DLD1 (cell line): ENCODE measurements around the gene POPDC2.
"Not testable (repeated sequence)": the region's sequence is repeated elsewhere in the genome, so short reads cannot be mapped to it uniquely, and the experiment has no call there.

ENCODE experiments used
- in situ Hi-C: cut with HindIII; loops from 2 replicates; pipeline ENCODE4 v1.10.0; 2017; ENCODE audit warnings: low sequenced_read_pairs

The POPDC2 gene

DNA sequence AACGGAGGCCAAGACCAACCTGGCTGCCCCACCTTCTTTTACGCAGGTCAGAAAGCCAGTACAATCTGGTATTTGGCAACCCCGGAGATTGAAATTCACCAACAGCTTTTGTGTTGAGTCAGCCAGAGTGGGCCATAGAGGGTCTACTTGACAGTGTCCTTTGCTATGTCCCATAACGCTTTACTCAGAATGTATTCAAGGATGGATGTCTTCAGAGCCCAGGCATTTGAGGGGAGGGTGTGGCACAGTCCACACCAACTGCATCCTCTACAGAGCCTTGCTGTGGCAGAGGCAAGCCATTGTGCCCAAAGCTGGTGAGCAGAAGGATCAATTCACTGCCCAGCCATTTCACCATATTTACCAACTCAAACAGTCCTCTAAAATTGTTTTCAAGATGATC is 44.3 kb downstream of the POPDC2 start:
- in situ Hi-C loops: no loop called here

DNA sequence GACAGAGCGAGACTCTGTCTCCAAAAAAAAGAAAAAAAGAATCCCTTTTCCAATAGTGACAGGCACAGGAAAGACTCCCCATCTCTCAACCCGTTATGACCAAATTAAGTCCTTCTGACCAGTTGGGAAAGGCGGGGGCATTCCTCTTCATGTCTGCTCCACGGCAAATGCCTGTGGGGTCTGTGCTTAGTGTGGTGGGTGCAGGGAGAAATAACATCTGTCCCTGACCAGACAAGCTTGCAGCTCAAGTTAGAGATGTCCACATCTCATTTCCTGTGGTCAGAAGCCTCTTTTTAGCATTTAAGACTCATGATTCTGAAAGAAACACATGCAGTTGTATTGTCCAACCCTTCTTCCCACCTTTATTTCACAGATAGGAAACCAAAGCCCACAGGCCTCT is 46.5 kb downstream of the POPDC2 start:
- in situ Hi-C loops: no loop called here

DNA sequence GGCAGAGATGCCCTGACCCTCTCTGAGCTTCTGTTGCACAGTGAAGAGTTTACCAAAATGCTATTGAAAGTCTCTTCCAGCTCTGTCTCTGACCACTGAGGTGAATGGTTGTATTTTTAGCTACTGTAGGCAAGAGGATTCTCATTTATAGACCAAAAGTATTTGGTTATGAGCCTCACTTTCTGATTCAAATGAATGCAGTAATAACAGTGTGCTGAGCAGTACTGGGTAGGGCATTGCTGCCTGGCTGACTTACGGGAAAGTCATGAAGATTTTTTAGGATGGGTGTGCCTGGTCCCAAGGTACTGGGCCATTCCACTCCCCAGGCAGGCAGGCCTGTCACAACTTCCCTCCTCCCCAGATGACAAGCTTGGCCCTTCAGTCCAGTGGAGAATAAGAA is 47.2 kb downstream of the POPDC2 start:
- in situ Hi-C loops: no loop called here

DNA sequence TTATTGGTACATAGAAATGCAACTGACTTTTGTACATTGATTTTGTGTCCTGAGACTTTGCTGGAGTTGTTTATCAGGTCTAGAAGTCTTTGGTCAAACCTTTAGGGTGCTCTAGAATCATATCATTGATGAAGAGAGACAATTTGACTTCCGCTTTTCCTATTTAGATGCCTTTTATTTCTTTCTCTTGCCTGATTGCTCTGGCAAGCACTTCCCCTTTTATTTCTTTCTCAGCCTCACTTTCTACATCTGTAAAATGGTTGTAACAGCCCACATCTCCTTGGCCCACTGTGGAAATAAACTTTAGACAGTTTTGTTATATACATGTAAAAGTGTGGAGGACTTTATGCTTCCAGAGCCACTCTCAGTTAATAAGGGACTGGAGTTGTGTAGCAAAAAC is 48.7 kb downstream of the POPDC2 start:
- in situ Hi-C loops: no loop called here

DNA sequence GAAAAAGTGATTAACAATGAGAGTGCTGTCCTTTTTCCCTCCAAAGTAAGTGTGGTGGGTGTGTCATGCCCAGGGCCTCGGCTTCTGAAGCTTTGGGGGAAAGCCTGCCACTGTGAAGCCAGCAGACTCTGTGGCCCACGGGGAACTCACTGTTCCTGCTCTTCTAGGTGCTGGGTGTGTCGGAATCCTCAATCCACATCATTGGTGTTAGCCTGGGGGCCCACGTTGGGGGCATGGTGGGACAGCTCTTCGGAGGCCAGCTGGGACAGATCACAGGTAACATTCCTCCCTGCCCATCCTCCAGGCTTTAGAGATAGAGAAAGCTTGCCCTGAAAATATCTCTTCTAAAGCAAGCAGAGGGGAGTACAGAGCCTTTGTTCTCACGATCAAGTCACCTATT is 51.1 kb downstream of the POPDC2 start:
- in situ Hi-C loops: no loop called here

DNA sequence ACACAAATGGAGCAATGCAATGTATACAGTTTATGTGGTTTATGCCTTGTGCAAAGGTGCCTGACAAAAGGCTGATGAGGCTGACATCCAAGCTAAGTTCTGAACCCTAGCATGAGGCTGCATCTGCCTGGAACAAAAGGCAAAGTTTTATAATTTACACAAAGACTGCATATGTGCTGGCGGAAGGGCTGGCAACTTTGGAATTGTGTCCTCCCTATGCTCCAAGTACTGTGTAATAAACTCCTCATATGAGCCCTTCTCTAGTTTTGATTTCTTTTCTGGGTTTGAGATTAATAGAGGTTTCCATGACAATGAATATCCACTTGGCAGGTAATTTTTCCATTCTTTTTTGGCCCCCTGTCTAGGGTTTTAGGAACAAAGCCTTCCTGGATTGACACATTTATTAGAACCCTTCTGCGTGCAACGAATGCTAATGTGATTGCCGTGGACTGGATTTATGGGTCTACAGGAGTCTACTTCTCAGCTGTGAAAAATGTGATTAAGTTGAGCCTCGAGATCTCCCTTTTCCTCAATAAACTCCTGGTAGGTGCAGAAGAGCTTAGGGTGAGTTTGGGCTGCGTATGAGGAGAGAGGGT is 51.9 kb downstream of the POPDC2 start:
- in situ Hi-C loops: no loop called here

DNA sequence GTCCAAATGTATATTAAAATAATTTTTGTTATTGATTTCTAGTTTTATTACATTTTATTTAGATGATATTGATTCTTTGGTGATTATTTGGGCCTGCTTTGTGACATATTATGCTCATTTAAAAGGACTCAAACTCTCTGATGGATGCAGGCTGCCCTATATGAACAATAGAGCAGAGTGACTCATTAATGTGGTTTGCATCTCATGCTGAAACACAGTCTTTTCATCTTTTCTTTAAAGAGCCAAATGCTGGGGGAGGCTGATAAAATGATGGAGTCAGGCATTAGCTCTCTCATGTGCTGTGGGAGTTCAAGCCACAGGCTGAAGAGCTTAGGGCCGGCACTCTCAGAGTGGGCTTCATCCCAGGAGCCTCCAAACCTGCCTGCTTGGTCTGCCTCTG is 55.5 kb downstream of the POPDC2 start:
- in situ Hi-C loops: no loop called here

DNA sequence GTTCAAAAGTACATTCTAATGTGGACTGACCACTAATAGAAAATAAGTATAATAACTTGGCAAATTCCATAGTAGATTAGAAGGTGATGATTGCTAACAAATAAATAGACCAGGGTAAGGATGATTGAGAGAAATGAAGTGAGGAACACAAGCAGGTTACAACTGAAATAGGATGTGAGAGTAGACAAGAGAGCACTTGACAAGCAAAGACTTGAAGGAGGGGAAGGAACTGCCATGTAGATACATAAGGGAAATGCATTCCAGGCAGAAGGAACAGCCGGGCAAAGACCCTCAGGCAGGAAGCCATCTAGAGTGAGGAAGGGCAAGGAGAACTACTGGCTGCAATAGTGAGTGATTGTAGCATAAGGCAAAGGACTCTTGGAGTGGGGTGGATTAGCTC is 57.7 kb downstream of the POPDC2 start:
- in situ Hi-C loops: no loop called here

DNA sequence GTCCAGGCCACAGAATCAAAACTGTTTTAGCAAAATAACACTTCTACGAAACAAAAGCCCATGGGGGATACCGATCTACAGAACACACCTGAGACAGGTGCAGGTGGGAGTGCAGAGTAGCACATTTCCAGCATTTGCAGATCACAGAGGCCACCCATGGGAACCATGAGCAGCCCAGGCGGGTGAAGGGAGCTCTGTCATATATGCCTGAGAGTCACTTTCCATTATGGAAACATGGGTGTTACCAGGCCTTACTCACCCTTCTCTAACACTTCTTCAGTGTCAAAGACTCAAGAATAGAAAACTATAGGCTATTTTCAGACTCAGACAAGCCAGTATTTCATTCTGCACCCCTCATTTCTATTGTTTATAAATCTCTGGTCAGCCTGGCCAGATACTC is 59.2 kb downstream of the POPDC2 start:
- in situ Hi-C loops: no loop called here

DNA sequence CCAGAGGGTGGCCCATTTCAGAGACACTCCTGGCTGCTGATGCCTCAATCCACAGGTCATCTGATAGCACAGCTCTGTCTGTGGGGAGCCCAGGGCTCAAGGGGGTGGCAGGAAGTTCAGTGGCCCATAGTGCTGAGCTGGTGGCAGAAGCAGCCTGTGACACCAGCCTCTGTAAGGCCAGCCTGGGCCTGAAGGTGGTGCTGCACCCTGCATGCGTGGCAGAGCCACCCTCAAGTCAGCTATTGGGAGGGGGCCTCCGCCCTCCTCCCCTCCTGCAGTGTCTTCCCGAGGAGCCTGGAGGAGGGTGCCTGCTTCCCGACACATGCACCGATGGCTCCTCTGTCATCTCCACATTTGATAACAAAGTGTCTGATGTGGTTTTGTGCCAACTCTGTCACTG is 59.7 kb downstream of the POPDC2 start:
- in situ Hi-C loops: no loop called here

DNA sequence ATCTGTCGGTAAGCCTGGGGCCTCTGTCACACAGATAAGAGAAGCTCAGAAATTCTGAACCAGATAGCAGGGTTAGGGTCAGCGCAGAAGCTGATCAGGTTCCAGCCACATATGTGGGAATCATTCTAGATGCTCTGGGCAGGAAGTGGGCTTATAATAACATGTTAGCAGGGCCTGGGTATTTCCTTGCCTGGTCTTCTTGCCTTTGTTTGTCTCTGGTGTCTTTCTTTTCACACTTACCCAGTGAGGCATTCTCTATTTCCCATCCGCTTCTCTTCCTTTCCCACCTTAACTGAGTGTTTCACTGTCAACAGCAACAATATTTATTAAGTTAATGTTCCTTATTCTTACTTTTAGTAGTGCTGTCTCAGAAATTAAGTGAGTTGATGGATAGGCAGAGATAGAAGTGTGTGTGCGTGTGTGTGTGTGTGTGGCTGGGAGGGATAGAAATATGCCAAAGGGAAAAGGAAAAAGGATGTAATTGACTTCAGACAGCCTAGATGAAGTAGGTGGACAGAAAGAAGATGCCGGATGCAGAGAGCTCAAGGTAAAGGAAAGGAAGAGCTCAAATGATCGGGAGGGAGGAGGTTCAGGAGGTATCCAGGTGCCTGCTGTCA is 60.7 kb downstream of the POPDC2 start:
- in situ Hi-C loops: no loop called here

DNA sequence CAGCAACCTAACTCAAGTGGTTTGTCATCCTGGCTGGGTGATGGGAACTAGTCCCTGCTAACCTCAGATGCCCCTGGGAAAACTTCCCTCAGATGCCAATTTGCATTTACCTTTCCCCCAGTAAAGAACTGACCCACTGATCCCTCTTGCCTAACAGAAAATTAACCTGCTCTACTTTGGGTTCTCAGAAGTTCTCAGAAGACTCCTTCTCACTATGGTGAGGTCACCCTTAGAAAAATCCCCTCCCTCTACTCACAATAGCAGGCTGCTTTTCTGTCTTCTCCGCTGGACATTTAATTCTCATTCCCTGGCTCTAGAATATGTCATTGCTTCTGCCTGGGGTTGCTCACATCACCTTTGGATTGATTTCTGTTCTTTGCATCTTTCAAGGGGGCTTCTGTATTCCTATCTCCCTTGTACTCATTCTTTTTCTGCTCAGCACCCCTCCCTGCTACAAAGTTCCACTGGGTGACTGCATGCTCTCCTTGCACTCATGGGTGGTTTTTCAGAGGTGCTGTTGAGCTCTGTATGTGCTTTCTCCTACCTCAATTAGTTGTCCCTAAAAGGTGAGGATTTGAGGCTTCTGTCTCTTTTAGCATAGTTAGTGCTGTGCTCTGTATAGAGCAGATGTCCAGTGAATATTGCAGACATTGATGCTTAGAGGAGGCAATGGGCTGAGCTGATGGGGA is 61.8 kb downstream of the POPDC2 start:
- in situ Hi-C loops: no loop called here

DNA sequence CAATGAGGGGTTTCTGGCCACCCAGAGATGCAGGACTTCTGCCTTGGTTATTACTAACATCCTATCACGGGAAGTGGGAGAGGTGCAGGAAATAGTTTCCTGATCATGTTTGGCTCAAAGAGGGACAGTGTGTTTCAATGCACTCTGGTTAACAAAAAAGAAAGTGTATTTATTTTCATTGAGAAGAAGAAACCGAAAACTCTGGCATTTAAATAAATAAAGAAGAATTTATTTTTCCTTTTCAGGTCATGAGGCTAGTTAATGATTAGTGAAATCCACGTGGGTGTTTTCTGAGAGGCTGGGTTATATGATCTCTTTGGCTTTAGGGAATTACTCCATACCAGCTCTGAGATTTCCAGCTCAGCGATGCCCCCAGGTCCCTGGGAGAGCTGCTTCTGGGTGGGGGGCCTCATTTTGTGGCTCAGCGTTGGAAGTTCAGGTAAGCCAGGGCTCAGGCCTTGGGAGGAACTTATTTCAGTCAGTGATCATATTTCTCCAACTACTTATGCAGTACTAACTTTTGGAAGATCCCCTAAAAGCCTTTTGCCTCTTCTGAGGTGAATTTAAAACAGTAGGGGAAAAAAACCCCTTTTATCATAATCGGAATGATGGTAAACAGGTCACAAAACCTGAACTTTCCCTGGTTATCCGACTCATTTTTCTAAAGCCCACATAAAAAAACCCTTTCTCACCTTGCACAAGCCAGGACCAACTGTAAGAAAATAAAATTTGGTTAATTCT is 62.7 kb downstream of the POPDC2 start, which contains the start of gene PLA1A:
Gene PLA1A (plus strand): TSS at position 338 of the 741 bp plus-strand sequence. CDS start 29 bp downstream, at position 367.
- in situ Hi-C loops: no loop called here

DNA sequence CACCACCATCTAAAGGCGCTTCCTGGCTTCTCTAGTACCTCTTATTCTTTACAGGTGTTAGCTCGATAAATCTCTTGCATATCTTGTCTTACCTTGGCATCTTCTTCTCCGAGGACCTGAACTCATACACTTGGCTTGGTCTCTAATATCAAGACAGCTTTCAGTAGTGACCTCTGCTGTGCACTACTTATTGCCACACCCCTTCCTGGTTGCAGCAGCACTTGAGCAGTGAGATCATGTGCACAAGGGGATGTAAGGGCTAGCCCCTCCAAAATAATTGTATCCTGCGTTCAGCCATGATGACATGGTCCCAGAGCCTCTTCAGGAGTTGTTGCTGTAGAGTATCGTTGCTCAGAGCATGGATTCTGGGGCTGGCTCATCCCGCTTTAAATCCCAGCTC is 64.0 kb downstream of the POPDC2 start:
- in situ Hi-C loops: no loop called here

DNA sequence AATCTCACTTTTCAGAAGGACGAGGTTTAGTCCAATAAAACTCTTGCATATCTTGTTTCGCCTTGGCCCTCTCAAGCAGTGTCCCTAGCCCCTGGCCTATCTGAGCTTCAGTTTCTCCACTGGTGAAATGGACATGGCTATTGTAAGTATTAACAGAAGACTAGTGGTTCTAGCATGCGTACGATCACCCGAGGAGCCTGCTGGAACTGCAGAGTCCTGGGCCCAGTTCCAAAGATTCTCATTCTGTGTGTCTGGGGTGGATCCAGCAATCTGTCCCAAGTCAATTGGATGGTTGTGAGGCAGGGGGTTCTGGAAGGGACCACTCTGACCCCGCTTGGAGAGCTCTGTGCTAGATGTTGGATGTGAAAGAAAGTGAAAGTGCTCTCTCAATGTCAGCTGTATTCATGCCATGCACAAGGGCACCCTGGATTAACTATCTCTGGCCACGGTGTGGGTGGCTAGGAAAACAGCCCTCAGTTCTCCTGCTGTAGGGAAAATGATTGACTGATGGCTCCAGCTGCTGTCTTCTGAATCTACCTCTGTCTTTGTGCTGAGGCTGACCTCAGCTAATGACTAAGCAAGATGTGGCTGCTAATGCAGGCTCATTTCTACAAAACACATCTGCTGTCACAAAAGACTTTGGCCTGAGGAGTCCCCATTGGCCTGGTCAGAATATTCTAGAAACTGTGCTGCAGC is 64.6 kb downstream of the POPDC2 start:
- in situ Hi-C loops: no loop called here

DNA sequence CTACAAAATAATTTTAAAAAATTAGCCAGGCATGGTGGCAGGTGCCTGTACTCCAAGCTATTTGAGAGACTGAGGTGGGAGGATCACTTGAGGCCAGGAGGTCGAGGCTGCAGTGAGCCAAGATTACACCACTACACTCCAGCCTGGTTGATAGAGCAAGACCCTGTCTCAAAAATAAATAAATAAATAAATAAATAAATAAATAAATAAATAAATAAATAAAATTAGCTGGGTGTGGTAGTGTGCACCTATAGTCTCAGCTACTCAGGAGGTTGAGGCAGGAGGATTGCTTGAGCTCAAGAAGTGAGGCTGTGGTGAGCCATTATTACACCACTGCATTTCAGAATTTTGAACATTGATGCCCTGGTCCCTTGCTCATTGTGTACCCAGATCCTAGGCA is 65.5 kb downstream of the POPDC2 start:
- in situ Hi-C loops: not testable (repeated sequence)

DNA sequence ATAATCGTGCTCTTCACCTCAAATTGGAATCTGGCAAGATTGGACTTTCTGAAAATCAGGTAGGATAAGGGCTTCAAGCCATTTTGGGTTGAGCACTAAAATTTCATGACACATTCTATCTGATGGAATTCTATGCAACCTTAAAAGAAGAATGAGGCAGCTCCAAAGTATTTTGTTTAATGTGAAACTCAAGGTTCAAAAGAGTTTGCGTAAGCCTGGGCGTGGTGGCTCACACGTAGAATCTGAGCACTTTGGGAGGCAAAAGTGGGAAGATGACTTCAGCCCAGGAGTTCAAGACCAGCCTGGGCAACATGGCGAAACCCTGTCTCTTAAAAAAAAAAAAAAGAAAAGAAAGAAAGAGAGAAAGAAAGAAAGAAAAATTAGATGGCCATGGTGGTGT is 66.3 kb downstream of the POPDC2 start:
- in situ Hi-C loops: no loop called here

DNA sequence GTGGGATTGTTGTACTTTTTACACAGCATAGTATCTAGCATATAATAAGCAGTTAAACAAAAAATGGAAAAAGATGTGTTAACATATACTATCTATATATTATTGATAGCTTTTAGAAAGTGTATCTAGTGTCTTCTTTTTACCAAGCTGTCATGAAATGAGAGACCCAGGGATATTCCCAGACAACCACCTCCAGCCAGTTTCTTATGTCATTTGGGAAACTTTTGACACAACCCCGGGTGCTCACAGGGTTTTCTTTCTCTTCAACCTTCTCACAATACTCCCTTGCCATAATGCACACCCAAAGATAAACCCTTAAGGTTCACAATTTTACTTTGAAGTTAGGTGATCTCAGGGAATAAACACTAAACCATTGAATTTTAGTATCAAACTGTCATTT is 67.5 kb downstream of the POPDC2 start:
- in situ Hi-C loops: no loop called here
